Measurements from ENCODE around the gene ATAD2B.

ATAD2B gene

DNA sequence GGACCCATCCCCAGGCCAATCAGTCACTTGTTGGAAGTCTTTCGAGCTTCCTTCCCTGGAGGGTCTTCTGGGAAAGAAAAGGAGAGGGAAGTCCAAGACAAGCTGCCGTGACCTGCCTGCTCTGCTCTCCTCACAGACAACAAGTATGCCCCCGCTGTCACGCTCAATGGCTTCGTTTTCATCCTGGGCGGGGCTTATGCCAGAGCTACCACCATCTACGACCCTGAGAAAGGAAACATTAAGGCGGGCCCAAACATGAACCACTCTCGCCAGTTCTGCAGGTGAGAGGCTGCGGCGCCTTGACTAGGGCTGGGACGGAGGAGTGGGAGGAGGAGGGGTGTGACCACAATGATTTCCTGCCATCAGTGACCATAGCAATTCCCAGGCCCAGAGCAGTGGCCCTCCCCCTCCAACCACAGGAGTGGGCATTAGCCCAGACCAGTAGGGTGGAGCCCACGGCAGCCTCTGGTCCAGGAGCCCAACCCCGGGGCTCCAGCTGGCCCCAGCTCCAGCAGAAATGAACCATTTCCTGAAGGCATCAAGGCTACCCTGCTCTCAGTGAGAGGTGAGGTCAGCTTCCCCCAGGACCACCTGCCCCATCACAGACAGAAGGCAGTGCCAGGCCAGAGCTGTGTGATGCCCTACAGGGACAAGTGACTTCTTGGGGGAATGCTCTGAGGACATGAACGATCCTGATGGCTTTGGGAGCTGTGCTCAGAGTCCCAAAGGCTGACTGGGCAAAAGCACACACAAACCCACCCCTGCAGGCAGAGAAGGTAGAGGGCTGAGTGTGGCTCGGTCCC is 223.1 kb downstream of the ATAD2B start:
- peak; percentile 1 for DNase-seq (ENCODE audit: low read depth, low spot score)

- DNase-seq (ENCODE audit: low read depth, low spot score), result no peak
These were observed 223.8 kb downstream of the ATAD2B start for GRCh38 chr2:23703037-23703582.

- no peak for DNase-seq (ENCODE audit: low read depth, low spot score)
These were observed 226.3 kb downstream of the ATAD2B start for GRCh38 chr2:23700627-23701026.

DNA sequence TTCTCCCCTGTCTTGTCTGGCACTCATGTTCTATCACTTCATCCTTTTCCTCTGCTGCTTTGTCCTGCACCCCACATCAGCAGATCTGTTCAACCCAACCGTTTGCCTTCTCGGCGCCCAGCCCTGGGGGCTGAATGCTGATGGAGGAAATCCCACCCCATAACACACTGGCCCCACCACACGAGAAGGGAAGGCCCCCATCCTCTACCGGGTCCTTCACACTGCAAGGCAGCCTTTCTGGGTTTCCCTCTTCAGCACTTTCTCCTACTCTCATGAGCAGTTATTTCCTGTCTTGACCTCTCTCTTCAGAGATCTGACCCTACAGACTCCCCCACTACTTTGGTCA is 227.4 kb downstream of the ATAD2B start:
- no peak for DNase-seq (ENCODE audit: low read depth, low spot score)

DNA sequence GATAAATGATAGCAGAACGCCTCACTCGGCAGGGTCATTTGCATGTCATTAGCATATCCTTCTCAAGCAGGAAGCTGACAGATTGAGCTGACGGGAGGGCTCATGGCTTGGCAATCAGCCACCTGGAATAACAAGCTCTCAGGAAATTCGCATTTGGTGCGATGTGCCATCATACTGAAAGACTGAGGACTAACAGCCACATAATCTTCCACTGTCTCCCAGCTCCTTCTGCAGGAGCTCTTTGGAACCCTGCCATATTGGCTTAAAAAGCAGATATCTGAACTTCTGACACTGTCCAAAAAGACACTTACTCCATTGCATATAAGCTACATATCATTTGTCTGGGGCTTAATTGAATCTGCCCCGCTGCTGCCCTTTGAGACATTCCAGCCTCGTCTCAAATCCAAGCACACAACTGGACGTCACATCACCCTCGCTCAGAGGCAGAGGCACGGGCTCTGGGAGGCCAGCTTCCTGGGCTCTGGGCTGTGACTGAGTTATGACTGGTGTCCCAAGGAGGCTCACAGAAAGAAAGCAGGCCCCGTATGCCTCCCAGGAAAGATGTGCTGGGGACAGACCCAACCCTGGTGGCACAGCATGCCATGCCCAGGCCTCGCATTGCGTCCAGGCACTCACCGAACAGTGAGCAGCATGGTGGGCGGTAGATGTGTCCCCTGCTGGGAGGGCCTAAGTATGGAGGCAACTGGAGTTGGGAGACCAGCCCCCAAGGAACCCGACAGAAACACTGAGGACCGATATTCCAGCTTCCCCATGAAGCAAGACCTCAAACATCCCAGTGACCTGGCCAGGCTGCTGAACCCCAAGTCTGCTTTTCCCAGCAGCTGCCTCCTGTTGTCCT is 228.0 kb downstream of the ATAD2B start:
- no peak for DNase-seq (ENCODE audit: low read depth, low spot score)
